ENCODE results near the gene CRIP3.

CRIP3 gene

DNA sequence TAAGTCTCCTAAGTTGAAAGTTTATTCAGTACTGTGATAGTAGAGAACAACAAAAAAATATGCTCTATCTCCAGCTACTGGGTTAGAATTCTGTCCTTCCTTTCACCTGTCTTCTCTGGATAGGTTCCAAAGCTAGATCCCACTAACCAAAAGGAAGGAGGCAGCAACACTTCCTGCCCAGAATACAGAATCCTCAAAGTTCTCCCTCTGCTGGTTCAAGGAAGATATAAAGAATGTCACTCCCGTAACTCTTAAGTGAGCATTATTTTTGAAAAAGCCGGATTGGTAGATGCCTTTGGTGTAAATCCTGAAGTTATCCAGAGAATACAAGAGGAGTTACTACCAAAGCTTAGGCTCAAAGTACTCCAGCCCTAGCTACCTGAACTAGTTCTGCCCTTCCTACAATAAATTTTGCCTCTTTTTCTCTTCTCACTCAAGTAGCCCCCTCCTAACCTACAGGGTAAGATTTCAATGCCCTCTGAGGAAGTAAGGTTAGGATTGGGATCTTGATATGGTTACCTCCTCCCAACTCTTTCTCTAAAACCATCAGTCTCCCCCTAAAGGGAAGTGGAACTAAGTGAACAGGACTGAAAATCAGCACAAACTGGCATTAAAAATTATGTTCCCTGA lies 26.0 kb upstream of the CRIP3 start:
- Histone ChIP-seq H3K36me3 (ENCODE audit: control insufficient read depth, insufficient read depth, low read length) (peaks cover 8% of the 10 kb centered on the region), H3K4me1 (ENCODE audit: control insufficient read depth, insufficient read depth, low read length) (no peaks in the 10 kb centered on the region), H3K27ac (ENCODE audit: insufficient read depth, low read depth, low read length, poor library complexity, severe bottlenecking) (no peak overlapping the region), H3K9me3 (ENCODE audit: control insufficient read depth, low read length) (no peaks in the 10 kb centered on the region), H3K4me3 (ENCODE audit: insufficient read depth, low read depth, low read length) (no peak overlapping the region), H3K27me3 (ENCODE audit: control insufficient read depth, insufficient read depth, low read length, poor library complexity, severe bottlenecking) (no peaks in the 10 kb centered on the region)
- WGBS, 2 experiments, result 37 to 43% methylated on average over 2 of the region's 2 CpGs

DNA sequence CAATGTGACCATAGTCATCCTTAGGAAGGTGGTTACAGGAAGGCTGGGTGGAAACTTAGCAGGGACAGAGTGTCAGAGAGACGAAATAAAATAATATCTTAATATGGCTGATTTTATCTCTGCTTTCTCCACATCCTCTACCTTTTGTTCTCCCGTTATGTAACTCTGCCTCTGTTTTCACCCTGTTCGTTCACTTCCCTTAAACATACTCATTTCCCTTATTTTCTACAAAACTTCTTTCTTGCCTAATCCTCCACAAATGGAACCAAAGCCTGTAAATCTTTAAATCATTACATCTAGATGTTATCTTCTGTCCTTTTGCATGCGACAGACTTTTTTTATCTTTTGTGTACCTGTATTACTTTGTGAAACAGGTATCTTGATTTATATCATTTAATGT lies 23.3 kb upstream of the CRIP3 start:
- H3K4me1 ChIP-seq (ENCODE audit: control insufficient read depth, insufficient read depth, low read length), result no peaks in the 10 kb centered on the region
- H3K27ac ChIP-seq (ENCODE audit: insufficient read depth, low read depth, low read length, poor library complexity, severe bottlenecking), result no peak overlapping the region
- H3K36me3 ChIP-seq (ENCODE audit: control insufficient read depth, insufficient read depth, low read length), result no peaks in the 10 kb centered on the region
- H3K4me3 ChIP-seq (ENCODE audit: insufficient read depth, low read depth, low read length), result no peak overlapping the region
- no peaks in the 10 kb centered on the region for H3K9me3 ChIP-seq (ENCODE audit: control insufficient read depth, low read length)
- no peaks in the 10 kb centered on the region for H3K27me3 ChIP-seq (ENCODE audit: control insufficient read depth, insufficient read depth, low read length, poor library complexity, severe bottlenecking)
- 86 to 91% methylated on average over 4 of the region's 4 CpGs for WGBS, 2 experiments

DNA sequence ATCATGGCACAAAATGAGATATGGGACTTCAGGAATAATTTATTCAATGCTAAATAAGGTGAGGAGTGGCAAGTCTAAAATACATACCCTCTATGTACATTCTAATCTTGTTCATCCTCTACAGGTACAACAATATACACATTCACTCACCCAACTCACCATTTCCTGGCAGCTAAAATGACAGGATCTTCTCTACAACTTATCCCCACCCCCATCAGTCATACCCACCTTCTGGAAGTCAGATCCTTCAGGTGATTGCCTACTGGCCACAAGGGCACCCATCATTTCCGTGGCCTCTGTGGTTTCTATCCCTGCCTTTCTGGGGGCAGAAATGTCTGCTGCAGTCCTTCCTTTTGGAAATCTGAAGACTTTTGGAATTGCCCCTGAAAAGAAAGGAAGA lies 22.8 kb upstream of the CRIP3 start:
- WGBS, 2 experiments, result 82 to 85% methylated on average over 1 of the region's 1 CpG
- Histone ChIP-seq H3K4me3 (ENCODE audit: insufficient read depth, low read depth, low read length) (no peak overlapping the region), H3K27me3 (ENCODE audit: control insufficient read depth, insufficient read depth, low read length, poor library complexity, severe bottlenecking) (no peaks in the 10 kb centered on the region), H3K36me3 (ENCODE audit: control insufficient read depth, insufficient read depth, low read length) (no peaks in the 10 kb centered on the region), H3K27ac (ENCODE audit: insufficient read depth, low read depth, low read length, poor library complexity, severe bottlenecking) (no peak overlapping the region), H3K9me3 (ENCODE audit: control insufficient read depth, low read length) (no peaks in the 10 kb centered on the region), H3K4me1 (ENCODE audit: control insufficient read depth, insufficient read depth, low read length) (no peaks in the 10 kb centered on the region)

DNA sequence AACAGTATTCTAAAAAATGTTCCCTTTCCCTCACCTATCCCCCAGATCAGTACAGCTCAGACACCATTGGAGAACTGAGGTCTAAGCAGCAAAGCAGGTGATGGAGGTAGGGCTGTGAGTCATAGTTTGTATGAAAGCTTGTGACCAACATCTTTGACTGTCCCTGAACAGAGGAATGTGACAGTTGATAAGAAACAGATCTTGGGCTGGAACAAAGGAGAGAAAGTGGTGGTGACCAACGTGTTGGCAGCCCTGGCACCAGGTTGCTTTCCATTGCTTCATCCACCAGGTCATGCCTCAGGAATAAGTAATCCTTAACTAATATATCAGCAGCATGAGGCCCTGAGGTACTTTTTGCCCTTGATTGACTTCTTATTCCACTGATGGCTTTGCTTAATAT lies 19.9 kb upstream of the CRIP3 start:
- Histone ChIP-seq H3K4me3 (ENCODE audit: insufficient read depth, low read depth, low read length) (no peak overlapping the region), H3K9me3 (ENCODE audit: control insufficient read depth, low read length) (no peaks in the 10 kb centered on the region), H3K4me1 (ENCODE audit: control insufficient read depth, insufficient read depth, low read length) (no peaks in the 10 kb centered on the region), H3K27ac (ENCODE audit: insufficient read depth, low read depth, low read length, poor library complexity, severe bottlenecking) (no peak overlapping the region), H3K36me3 (ENCODE audit: control insufficient read depth, insufficient read depth, low read length) (no peaks in the 10 kb centered on the region), H3K27me3 (ENCODE audit: control insufficient read depth, insufficient read depth, low read length, poor library complexity, severe bottlenecking) (no peaks in the 10 kb centered on the region)
- WGBS, 2 experiments, result 66 to 67% methylated on average over 1 of the region's 1 CpG

DNA sequence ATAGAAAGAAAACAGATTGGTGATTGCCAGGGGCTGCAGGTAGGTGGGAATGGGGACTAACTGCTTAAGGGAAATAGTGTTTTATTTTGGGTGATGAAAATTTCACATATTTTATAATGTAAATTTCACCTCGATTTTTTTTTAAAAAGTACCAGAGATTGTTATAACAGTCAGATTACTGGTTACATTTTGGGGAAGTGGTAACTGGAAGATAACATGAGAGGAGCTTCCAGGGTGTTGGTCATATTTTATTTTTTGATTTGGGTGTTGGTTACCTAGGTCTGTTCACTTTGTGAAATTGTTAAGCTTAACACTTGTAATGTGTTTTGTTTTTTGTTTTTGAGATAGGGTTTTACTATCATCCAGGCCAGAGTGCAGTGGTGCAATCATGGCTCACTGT lies 17.2 kb upstream of the CRIP3 start:
- Histone ChIP-seq H3K27ac (ENCODE audit: insufficient read depth, low read depth, low read length, poor library complexity, severe bottlenecking) (no peak overlapping the region), H3K4me1 (ENCODE audit: control insufficient read depth, insufficient read depth, low read length) (no peaks in the 10 kb centered on the region), H3K36me3 (ENCODE audit: control insufficient read depth, insufficient read depth, low read length) (no peaks in the 10 kb centered on the region), H3K27me3 (ENCODE audit: control insufficient read depth, insufficient read depth, low read length, poor library complexity, severe bottlenecking) (no peaks in the 10 kb centered on the region), H3K4me3 (ENCODE audit: insufficient read depth, low read depth, low read length) (no peak overlapping the region), H3K9me3 (ENCODE audit: control insufficient read depth, low read length) (no peaks in the 10 kb centered on the region)
- WGBS, 2 experiments, result 43 to 92% methylated on average over 1 of the region's 1 CpG

DNA sequence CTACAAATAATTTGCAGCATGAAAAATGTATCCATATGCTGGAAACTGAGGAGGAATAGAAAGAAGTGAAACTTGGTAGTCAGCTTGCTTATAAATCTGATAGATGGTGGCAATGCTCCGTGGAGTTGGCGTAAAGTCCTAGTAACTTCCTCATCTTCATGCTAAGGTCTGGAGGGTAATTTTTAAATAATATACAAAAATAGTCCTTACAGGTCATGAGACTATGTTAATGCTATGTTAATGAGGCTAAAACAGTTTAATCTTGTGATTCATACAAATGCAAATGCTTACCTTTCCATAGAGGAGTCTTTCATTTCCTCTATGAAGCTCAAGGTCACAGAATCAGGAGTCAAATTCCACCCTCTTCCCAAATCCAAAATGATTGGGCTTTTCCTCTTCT lies 9.4 kb upstream of the CRIP3 start:
- Histone ChIP-seq H3K36me3 (ENCODE audit: control insufficient read depth, insufficient read depth, low read length) (no peaks in the 10 kb centered on the region), H3K4me1 (ENCODE audit: control insufficient read depth, insufficient read depth, low read length) (no peaks in the 10 kb centered on the region), H3K9me3 (ENCODE audit: control insufficient read depth, low read length) (no peaks in the 10 kb centered on the region), H3K27ac (ENCODE audit: insufficient read depth, low read depth, low read length, poor library complexity, severe bottlenecking) (no peak overlapping the region), H3K27me3 (ENCODE audit: control insufficient read depth, insufficient read depth, low read length, poor library complexity, severe bottlenecking) (no peaks in the 10 kb centered on the region), H3K4me3 (ENCODE audit: insufficient read depth, low read depth, low read length) (no peak overlapping the region)
- WGBS, 2 experiments, result 80 to 100% methylated on average over 1 of the region's 2 CpGs

DNA sequence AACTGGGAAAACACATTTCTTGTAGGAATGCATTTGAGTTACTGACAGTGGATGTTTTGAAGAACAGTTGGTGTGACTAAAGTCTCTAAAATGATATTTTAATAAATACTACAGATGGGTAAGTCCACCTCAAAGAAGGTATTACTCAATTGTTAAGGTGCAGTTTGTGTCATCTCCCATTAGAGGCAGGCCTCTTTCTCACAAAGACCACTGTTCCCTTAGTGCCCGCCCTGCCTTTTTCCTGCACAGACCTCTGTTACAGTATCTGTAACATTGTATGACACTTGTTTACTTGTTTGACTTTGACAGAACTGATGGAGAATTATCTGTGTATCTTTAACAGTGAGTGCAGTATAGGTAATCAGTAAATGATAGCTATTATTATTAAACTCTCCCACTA lies 5.2 kb upstream of the CRIP3 start:
- H3K4me1 ChIP-seq (ENCODE audit: control insufficient read depth, insufficient read depth, low read length), result no peaks in the 10 kb centered on the region
- peaks cover 3% of the 10 kb centered on the region for H3K27me3 ChIP-seq (ENCODE audit: control insufficient read depth, insufficient read depth, low read length, poor library complexity, severe bottlenecking)
- 86 to 100% methylated on average over 1 of the region's 1 CpG for WGBS, 2 experiments
- H3K27ac ChIP-seq (ENCODE audit: insufficient read depth, low read depth, low read length, poor library complexity, severe bottlenecking), result no peak overlapping the region
- H3K9me3 ChIP-seq (ENCODE audit: control insufficient read depth, low read length), result no peaks in the 10 kb centered on the region
- no peak overlapping the region for H3K4me3 ChIP-seq (ENCODE audit: insufficient read depth, low read depth, low read length)
- H3K36me3 ChIP-seq (ENCODE audit: control insufficient read depth, insufficient read depth, low read length), result no peaks in the 10 kb centered on the region

DNA sequence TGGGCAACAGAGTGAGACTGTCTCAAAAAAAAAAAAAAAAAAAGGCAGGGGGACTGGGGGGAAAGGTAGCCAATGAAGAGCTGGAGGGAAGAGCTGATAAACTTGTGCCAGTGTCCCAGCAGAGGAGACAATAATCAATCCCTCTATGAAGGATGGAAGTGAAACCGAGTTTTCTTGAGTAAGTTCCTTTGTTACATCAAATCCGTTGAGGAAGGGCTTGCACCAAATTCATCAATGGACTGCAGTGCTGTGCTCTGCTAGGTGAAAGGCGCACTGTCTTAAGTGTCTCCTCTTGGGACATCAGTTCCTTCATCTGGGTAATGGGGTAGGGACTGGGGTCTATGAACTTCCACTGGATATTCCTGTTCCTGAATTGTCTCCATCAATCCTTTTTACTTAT lies 3.0 kb upstream of the CRIP3 start:
- Histone ChIP-seq H3K27ac (ENCODE audit: insufficient read depth, low read depth, low read length, poor library complexity, severe bottlenecking) (no peak overlapping the region), H3K9me3 (ENCODE audit: control insufficient read depth, low read length) (no peaks in the 10 kb centered on the region), H3K36me3 (ENCODE audit: control insufficient read depth, insufficient read depth, low read length) (no peaks in the 10 kb centered on the region), H3K4me3 (ENCODE audit: insufficient read depth, low read depth, low read length) (no peak overlapping the region), H3K4me1 (ENCODE audit: control insufficient read depth, insufficient read depth, low read length) (no peaks in the 10 kb centered on the region), H3K27me3 (ENCODE audit: control insufficient read depth, insufficient read depth, low read length, poor library complexity, severe bottlenecking) (peaks cover 3% of the 10 kb centered on the region)
- WGBS, 2 experiments, result 89 to 94% methylated on average over 3 of the region's 3 CpGs

DNA sequence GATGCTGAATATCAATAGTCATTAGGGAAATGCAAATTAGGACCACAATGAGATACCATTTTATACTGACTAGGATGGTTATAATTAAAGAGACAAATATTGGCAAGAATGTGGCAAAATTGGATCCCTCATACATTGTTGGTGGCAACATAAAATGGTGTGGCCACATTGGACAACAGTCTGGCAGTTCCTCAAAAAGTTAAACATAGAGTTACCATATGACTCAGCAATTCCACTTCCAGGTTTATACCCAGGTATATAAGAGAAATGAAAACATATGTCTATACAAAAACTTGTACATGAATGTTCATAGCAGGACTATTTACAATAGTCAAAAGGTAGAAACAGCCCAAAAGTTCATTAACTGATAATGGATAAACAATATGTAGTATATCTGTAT lies 2.0 kb upstream of the CRIP3 start:
- no peaks in the 10 kb centered on the region for H3K36me3 ChIP-seq (ENCODE audit: control insufficient read depth, insufficient read depth, low read length)
- no peak overlapping the region for H3K27ac ChIP-seq (ENCODE audit: insufficient read depth, low read depth, low read length, poor library complexity, severe bottlenecking)
- no peaks in the 10 kb centered on the region for H3K4me1 ChIP-seq (ENCODE audit: control insufficient read depth, insufficient read depth, low read length)
- peaks cover 3% of the 10 kb centered on the region for H3K27me3 ChIP-seq (ENCODE audit: control insufficient read depth, insufficient read depth, low read length, poor library complexity, severe bottlenecking)
- H3K9me3 ChIP-seq (ENCODE audit: control insufficient read depth, low read length), result no peaks in the 10 kb centered on the region
- H3K4me3 ChIP-seq (ENCODE audit: insufficient read depth, low read depth, low read length), result no peak overlapping the region

DNA sequence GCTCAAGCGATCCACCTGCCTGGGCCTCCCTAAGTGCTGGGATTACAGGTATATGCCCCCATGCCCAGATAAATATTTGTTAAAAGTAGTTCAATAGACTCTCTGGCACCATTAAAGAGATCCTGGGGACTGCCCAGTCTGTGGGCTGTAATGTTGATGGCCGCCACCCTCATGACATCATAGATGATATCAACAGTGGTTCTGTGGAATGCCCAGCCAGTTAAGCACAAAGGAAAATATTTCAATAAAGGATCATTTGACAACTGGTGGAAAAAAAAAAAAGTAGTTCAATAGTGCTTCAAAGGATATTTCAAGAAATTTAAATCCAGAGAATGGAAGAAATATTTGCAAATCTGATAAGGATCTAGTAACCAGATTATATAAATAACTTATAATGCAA lies 1.5 kb upstream of the CRIP3 start:
- no peaks in the 10 kb centered on the region for H3K36me3 ChIP-seq (ENCODE audit: control insufficient read depth, insufficient read depth, low read length)
- H3K4me1 ChIP-seq (ENCODE audit: control insufficient read depth, insufficient read depth, low read length), result no peaks in the 10 kb centered on the region
- H3K27me3 ChIP-seq (ENCODE audit: control insufficient read depth, insufficient read depth, low read length, poor library complexity, severe bottlenecking), result peaks cover 3% of the 10 kb centered on the region
- no peak overlapping the region for H3K27ac ChIP-seq (ENCODE audit: insufficient read depth, low read depth, low read length, poor library complexity, severe bottlenecking)
- 94 to 95% methylated on average over 2 of the region's 2 CpGs for WGBS, 2 experiments
- H3K4me3 ChIP-seq (ENCODE audit: insufficient read depth, low read depth, low read length), result no peak overlapping the region
- no peaks in the 10 kb centered on the region for H3K9me3 ChIP-seq (ENCODE audit: control insufficient read depth, low read length)

DNA sequence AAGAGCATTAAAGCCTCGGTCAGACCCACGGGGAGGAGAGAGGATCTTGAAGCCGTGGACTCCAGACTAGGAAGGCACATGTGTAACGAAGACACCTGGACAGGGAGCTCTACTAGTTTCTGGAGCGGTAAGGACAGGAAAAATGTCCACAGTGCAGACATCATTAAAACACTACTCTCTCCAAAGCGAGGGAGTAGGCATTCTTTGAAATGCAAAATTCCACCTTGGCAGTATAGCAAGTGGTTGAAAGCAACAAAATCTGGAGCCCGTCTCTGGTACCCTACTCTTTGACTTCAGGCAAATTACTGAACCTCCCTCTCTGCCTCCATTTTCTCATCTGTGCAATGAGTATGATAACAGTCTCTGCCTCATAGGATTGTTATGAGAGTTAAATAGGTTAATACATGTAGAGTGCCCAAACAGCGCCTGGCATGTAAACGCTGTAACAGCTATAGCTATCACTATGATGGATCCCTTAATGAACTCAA lies 408 bp upstream of the CRIP3 start:
- WGBS, 2 experiments, result 32 to 35% methylated on average over 9 of the region's 9 CpGs
- Histone ChIP-seq H3K9me3 (ENCODE audit: control insufficient read depth, low read length) (no peaks in the 10 kb centered on the region), H3K4me3 (ENCODE audit: insufficient read depth, low read depth, low read length) (peak overlapping the region; percentile 29)

More for the DNA sequence above, 408 bp upstream of the CRIP3 start:
- Histone ChIP-seq H3K4me1 (ENCODE audit: control insufficient read depth, insufficient read depth, low read length) (no peaks in the 10 kb centered on the region), H3K27me3 (ENCODE audit: control insufficient read depth, insufficient read depth, low read length, poor library complexity, severe bottlenecking) (peaks cover 3% of the 10 kb centered on the region), H3K27ac (ENCODE audit: insufficient read depth, low read depth, low read length, poor library complexity, severe bottlenecking) (no peak overlapping the region), H3K36me3 (ENCODE audit: control insufficient read depth, insufficient read depth, low read length) (no peaks in the 10 kb centered on the region)
